Cardiac fibroblast (primary cell): ENCODE measurements around the gene STKLD1.

Experiments
- DNase-seq, 2 donors: peaks; one replicate each; pipeline versions ENCODE4 v3.0.0 to v3.0.0-alpha.2; 2010; ENCODE audit warnings: low read depth in 2 of 2
- H3K4me3 ChIP-seq, 2 donors: replicated peaks in 1 of 2; 1 replicate in 1 of 2; 2 replicates in 1 of 2; pipeline ENCODE4 v1.5.1; 2011; ENCODE audit warnings: low read depth in 2 of 2, low read length in 2 of 2, mild to moderate bottlenecking in 2 of 2, moderate library complexity in 1 of 2
- TF ChIP-seq, protein P1 (sequence below): IDR thresholded peaks from one replicate; pipeline ENCODE4 v1.5.1; 2011; ENCODE audit warnings: low read depth, mild to moderate bottlenecking, low read length, inconsistent platforms

The STKLD1 gene

GRCh38 chr9:133393399-133393798, 17.2 kb downstream of the STKLD1 start:
- DNase-seq, result no peak
- TF ChIP-seq, protein P1, sequence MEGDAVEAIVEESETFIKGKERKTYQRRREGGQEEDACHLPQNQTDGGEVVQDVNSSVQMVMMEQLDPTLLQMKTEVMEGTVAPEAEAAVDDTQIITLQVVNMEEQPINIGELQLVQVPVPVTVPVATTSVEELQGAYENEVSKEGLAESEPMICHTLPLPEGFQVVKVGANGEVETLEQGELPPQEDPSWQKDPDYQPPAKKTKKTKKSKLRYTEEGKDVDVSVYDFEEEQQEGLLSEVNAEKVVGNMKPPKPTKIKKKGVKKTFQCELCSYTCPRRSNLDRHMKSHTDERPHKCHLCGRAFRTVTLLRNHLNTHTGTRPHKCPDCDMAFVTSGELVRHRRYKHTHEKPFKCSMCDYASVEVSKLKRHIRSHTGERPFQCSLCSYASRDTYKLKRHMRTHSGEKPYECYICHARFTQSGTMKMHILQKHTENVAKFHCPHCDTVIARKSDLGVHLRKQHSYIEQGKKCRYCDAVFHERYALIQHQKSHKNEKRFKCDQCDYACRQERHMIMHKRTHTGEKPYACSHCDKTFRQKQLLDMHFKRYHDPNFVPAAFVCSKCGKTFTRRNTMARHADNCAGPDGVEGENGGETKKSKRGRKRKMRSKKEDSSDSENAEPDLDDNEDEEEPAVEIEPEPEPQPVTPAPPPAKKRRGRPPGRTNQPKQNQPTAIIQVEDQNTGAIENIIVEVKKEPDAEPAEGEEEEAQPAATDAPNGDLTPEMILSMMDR, result no peak
- H3K4me3 ChIP-seq, result no peak overlapping the region

- TF ChIP-seq, protein P1, result no peak
- no peak for DNase-seq
- H3K4me3 ChIP-seq, result no peak overlapping the region
Observed at GRCh38 chr9:133394687-133395271, 18.6 kb downstream of the STKLD1 start.

DNA sequence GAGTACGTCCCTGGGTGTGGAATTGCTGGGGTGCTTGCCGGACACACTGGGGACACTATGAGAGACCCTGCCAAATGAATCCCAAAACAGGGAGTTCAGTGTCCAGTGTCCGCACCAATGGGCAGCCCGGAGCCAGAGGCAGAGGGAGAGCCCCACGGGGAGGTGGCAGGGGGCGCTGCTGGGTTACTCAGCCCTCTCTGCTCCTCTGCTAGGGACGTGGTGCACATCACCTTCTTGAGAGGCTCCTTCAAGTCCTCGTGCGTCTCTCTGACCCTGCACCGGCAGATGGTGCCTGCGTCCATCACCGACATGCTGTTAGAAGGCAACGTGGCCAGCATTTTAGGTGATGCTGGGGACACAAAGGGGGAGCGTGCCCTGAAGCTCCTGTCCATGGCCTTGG, 20.8 kb downstream of the STKLD1 start:
- DNase-seq, result peak; percentile 15 to 32
- TF ChIP-seq, protein P1, result peak; percentile 33

DNA sequence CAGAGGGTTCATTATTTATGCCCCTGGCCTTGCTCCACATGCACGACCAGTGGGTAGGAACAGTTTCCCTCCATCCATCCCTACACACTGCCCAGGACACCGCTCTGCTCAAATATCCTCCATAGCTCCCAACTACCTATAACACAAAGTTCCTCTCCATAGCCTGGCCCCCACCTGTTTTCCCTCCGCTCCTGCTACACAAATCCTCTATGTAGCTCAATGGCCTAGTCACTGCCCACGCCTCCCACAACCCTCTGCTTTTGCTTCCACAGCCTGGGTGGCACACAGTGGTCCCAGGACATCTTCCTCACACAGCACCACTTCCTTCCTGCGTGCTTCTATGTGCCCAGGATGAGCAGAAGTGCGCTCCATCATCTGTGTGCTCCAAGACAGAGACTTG, 21.2 kb downstream of the STKLD1 start:
- no peak overlapping the region for H3K4me3 ChIP-seq

More for the DNA sequence above, 20.8 kb downstream of the STKLD1 start:
- no peak overlapping the region for H3K4me3 ChIP-seq

DNA sequence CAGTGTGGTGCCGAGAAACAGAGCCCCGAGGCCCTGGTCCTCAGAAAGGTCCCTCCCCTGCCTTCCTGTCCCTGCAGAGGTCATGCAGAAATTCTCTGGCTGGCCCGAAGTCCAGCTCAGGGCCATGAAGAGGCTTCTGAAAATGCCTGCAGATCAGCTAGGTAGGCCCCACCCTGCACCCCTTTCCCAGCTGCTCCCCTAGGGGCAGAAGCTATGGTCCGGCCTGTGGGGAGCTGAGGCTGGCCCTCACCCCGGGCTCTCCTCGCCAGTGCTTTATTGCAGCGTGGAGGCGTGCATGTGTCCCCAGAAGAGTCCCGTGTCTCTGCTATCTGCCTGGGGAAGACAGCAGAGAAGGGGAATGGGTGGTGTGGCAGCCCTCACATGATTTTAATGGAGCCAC, 21.7 kb downstream of the STKLD1 start:
- no peak overlapping the region for H3K4me3 ChIP-seq
- TF ChIP-seq, protein P1, result no peak
- no peak for DNase-seq

More for the DNA sequence above, 21.2 kb downstream of the STKLD1 start:
- TF ChIP-seq, protein P1, result no peak
- no peak for DNase-seq

DNA sequence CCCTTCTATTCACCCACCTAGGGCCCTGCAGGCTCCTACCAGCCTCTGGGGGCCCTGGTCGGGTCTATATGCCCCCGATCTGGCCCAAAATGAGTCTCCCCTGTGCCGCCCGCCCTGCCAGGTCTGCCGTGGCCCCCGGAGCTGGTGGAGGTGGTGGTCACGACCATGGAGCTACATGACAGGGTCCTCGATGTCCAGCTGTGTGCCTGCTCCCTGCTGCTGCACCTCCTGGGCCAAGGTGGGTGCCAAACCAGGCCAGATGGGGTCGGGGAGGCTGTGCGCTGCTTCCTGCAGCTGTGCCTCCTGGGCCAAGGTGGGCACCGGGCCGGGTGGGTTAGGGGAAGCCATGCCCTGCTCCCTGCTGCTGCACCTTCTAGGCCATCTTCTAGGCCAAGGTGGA, 24.1 kb downstream of the STKLD1 start:
- DNase-seq, result no peak
- TF ChIP-seq, protein P1, result no peak
- no peak overlapping the region for H3K4me3 ChIP-seq

- no peak for DNase-seq
- TF ChIP-seq, protein P1, result no peak
- H3K4me3 ChIP-seq, result no peak overlapping the region
Observed at GRCh38 chr9:133401588-133401987, 25.4 kb downstream of the STKLD1 start.
